ENCODE data around the gene PNISR. TPM values are rescaled to one million over a fixed set of nuclear protein-coding genes. Genes with fewer than 3 reads are reported as not detected.

The PNISR gene
- total RNA-seq, 1 experiment from 2014 or later: 134 TPM

DNA sequence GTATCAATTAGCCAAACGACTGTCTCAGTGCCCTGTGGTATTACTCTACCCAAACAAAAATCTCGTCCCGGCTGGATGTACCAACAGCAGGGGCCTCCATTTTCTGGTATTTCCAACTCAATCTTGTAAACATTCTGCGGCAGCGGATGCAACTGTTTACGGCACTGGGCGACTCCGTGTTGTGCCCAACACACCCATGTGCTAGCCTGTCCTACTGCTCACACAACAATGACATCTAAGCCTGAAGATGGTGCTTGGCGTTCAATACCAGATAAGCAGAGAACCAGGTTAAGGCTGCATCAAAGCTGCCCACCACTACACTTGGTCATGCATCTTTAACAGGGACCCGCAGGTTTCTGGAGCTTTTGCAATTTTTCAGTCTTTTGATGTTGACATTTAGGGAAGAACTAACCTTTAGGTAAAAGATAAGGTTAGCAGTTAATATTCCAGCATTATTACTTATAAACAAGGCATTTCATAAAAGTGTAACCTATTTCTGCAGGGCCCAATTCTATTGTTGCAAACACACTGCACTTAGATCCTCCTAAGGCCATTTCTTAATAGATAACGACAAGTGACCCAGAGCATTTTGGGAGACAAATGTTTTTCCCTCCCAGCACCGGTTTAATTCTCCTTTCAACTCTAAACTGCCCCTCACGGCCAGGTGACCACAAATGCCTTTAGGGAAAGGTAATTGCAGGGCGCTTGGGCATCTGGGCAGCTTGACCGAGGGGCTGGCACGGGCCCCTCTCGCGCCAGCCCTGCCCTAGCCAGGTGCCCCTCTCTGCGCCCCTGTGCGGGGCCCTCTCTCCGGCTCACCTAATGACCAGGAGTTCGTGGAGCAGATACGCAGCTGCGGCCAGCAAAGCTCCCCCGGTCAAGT, 76.6 kb downstream of the PNISR start:
- H3K4ac ChIP-seq (ENCODE audit: low read depth, low read length): no peak overlapping the region; the same call in 1 of the 2 replicates
- Mint-ChIP-seq H3K9me3 (no peaks in the 10 kb centered on the region), H3K27ac (peak overlapping the region in 2 of 3 experiments; percentile 80 to 82; a peak in 2 of 7 replicates), H3K4me1 (peaks cover 39 to 41% of the 10 kb centered on the region in 2 experiments), H3K27me3 (ENCODE audit: low read depth) (peaks cover 13% of the 10 kb centered on the region), H3K4me3 (peak overlapping the region; percentile 81 to 91), H3K36me3 (ENCODE audit: insufficient read depth in 1 of 3, low read depth in 3 of 3) (no peaks in the 10 kb centered on the region)
- H3K79me1 ChIP-seq (ENCODE audit: insufficient read depth, low read depth, low read length, poor library complexity, severe bottlenecking): no peaks in the 10 kb centered on the region
- H3K56ac ChIP-seq (ENCODE audit: insufficient read length, low read depth, low read length): no peak overlapping the region
- no peak overlapping the region for H2BK20ac ChIP-seq (ENCODE audit: low read depth, low read length, poor library complexity, severe bottlenecking)
- no peak overlapping the region for H3K27ac ChIP-seq (ENCODE audit: insufficient read length, low read depth, low read length)
- H3K9me3 ChIP-seq (ENCODE audit: control insufficient read depth, low read depth, low read length): no peaks in the 10 kb centered on the region
- no peak overlapping the region for H4K5ac ChIP-seq (ENCODE audit: insufficient read length, low read depth, low read length)
- H3K79me2 ChIP-seq (ENCODE audit: insufficient read depth, low read length): no peaks in the 10 kb centered on the region
- no peak overlapping the region for H2AK5ac ChIP-seq (ENCODE audit: insufficient read length, low read length)
- no peak for DNase-seq
- peak overlapping the region; percentile 75 for H3K4me2 ChIP-seq (ENCODE audit: insufficient read depth, insufficient read length, low read length)
- no peak overlapping the region for H2BK15ac ChIP-seq (ENCODE audit: low read depth, low read length)
- H3T11ph ChIP-seq (ENCODE audit: low read length): no peak overlapping the region
- TF ChIP-seq, protein P1, sequence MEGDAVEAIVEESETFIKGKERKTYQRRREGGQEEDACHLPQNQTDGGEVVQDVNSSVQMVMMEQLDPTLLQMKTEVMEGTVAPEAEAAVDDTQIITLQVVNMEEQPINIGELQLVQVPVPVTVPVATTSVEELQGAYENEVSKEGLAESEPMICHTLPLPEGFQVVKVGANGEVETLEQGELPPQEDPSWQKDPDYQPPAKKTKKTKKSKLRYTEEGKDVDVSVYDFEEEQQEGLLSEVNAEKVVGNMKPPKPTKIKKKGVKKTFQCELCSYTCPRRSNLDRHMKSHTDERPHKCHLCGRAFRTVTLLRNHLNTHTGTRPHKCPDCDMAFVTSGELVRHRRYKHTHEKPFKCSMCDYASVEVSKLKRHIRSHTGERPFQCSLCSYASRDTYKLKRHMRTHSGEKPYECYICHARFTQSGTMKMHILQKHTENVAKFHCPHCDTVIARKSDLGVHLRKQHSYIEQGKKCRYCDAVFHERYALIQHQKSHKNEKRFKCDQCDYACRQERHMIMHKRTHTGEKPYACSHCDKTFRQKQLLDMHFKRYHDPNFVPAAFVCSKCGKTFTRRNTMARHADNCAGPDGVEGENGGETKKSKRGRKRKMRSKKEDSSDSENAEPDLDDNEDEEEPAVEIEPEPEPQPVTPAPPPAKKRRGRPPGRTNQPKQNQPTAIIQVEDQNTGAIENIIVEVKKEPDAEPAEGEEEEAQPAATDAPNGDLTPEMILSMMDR (conservative IDR thresholded peaks at IDR 0.05): no peak
- H3K18ac ChIP-seq (ENCODE audit: insufficient read length, low read depth, low read length): peak overlapping the region; percentile 90
- no peak overlapping the region for H2BK12ac ChIP-seq (ENCODE audit: insufficient read length, low read depth, low read length)
- no CpG with 5 or more reads among the region's 25 CpGs for WGBS (ENCODE audit: extremely low coverage, insufficient read length, low lambda C conversion rate)
- no peak overlapping the region for H2BK120ac ChIP-seq (ENCODE audit: low read depth, low read length, poor library complexity, severe bottlenecking)
- peaks cover 8% of the 10 kb centered on the region for H3K23me2 ChIP-seq (ENCODE audit: insufficient read length, low read depth, low read length, poor library complexity, severe bottlenecking)
- no peak overlapping the region for H3K23ac ChIP-seq (ENCODE audit: insufficient read length, low read depth, low read length)
- no peaks in the 10 kb centered on the region for H3K27me3 ChIP-seq (ENCODE audit: insufficient read depth, low read length)
- H2AFZ ChIP-seq (ENCODE audit: low read length): no peak overlapping the region
- H2BK5ac ChIP-seq (ENCODE audit: insufficient read length, low read length): no peak overlapping the region
- H4K91ac ChIP-seq (ENCODE audit: insufficient read length, low read depth, low read length): no peak overlapping the region
- H3K9ac ChIP-seq (ENCODE audit: extremely low read depth, insufficient read length, low read length): peak overlapping the region; percentile 86
- H3K14ac ChIP-seq (ENCODE audit: insufficient read depth, low read length): peak overlapping the region; percentile 68
- no peaks in the 10 kb centered on the region for H4K20me1 ChIP-seq (ENCODE audit: control insufficient read depth, insufficient read depth, insufficient read length)
- H4K8ac ChIP-seq (replicated peaks; ENCODE audit: insufficient read length, low read depth, low read length): no peak overlapping the region
- H3K4me1 ChIP-seq (ENCODE audit: insufficient read depth, low read length): peaks cover 7% of the 10 kb centered on the region; the same call in 1 of the 2 replicates

Other genes with a start within 250 kb of the PNISR start
- gene FAXC, start 75.6 kb downstream of the PNISR start, total RNA-seq (2021): 17.2 and 17.7 TPM in 2 replicates
- 10.6 and 10.9 TPM in 2 replicates for gene COQ3, start 31.1 kb downstream of the PNISR start, total RNA-seq (2021)
- 15.9 and 17.0 TPM in 2 replicates for gene USP45, start 90.1 kb upstream of the PNISR start, total RNA-seq (2021)
- gene CCNC, start 143.4 kb upstream of the PNISR start, total RNA-seq (2021): 109 and 112 TPM in 2 replicates
- gene PRDM13, start 181.5 kb upstream of the PNISR start, total RNA-seq (2021): 0.15 TPM in 1 of 2 replicates, not detected in the other

Measured in H9 (cell line).